NB4 (cell line): ENCODE data around the gene HGS.

Experiments
- CTCF ChIP-seq: IDR thresholded peaks from one replicate; pipeline ENCODE4 v1.5.1; 2012; ENCODE audit warnings: low read depth, low read length
- MYC ChIP-seq: IDR thresholded peaks from 2 replicates; pipeline ENCODE4 v1.6.1; 2011; ENCODE audit warnings: low read depth, low read length
- POLR2A ChIP-seq: IDR thresholded peaks from 2 replicates; pipeline ENCODE4 v1.6.1; 2011; ENCODE audit warnings: mild to moderate bottlenecking; ENCODE audit not compliant: insufficient read length; ENCODE audit errors: extremely low read depth

GRCh38 chr17:81713556-81714411, 30.0 kb downstream of the HGS start:
- TF ChIP-seq CTCF (no peak), POLR2A (no peak), MYC (no peak)
